OCI-LY7 (cell line): ENCODE results near the gene FNDC3A. TPM values are rescaled to one million over a fixed set of nuclear protein-coding genes. Genes with fewer than 3 reads are reported as not detected.

Experiments
- BruUV-seq: library from RNA; stranded (reverse); fragments of 400-500 nt; replicated peaks from 2 replicates; lab custom pipeline; 2021; lab: Mats Ljungman, UMichigan
- CTCF ChIA-PET: fragments of 300-600 bp; sonication (Branson Sonifier 250); formaldehyde crosslinking; loops from one replicate; lab custom pipeline; 2022; ENCODE audit warnings: antibody characterized with exemption; ENCODE audit not compliant: unreplicated experiment; lab: Charles Lee
- POLR2A ChIA-PET: fragments of 300-600 bp; sonication (Branson Sonifier 250); formaldehyde crosslinking; loops from one replicate; lab custom pipeline; 2022; ENCODE audit warnings: antibody characterized with exemption; lab: Charles Lee
- DNase-seq: peaks from one replicate; pipeline ENCODE4 v3.0.0-alpha.2; 2015; ENCODE audit warnings: low spot score
- H2AFZ ChIP-seq: fragments of 200-600 bp; sonication (generic), shearing (Covaris generic); 2 replicates; pipeline ENCODE4 v1.6.1; 2014; ENCODE audit warnings: mild to moderate bottlenecking, antibody characterized with exemption, low read length, moderate library complexity
- H3K27ac ChIP-seq: fragments of 200-600 bp; sonication (generic); 2 replicates; pipeline ENCODE4 v1.5.1; 2014; ENCODE audit warnings: mixed run types, low read depth, mild to moderate bottlenecking, moderate library complexity, low read length, inconsistent platforms; ENCODE audit not compliant: poor library complexity, severe bottlenecking
- H3K36me3 ChIP-seq: fragments of 200-600 bp; sonication (generic); 2 replicates; pipeline ENCODE4 v1.6.1; 2014; ENCODE audit warnings: mild to moderate bottlenecking, antibody characterized with exemption, low read length, moderate library complexity, mixed read lengths; ENCODE audit not compliant: insufficient read depth
- H3K4me1 ChIP-seq: fragments of 200-600 bp; sonication (generic); 2 replicates; pipeline ENCODE4 v1.5.1; 2014; ENCODE audit warnings: mild to moderate bottlenecking, low read length; ENCODE audit not compliant: insufficient read depth, poor library complexity, severe bottlenecking
- H3K4me2 ChIP-seq: fragments of 200-600 bp; sonication (generic); 2 replicates; pipeline ENCODE4 v1.6.1; 2014; ENCODE audit warnings: mild to moderate bottlenecking, low read length
- H3K4me3 ChIP-seq: fragments of 200-600 bp; sonication (generic); 2 replicates; pipeline ENCODE4 v1.5.1; 2014; ENCODE audit warnings: mild to moderate bottlenecking, low read depth, low read length; ENCODE audit not compliant: poor library complexity, severe bottlenecking
- H3K79me2 ChIP-seq: fragments of 200-600 bp; sonication (generic); 2 replicates; pipeline ENCODE4 v1.6.1; 2016; ENCODE audit warnings: low read depth, mild to moderate bottlenecking, low read length, moderate library complexity, mixed read lengths; ENCODE audit not compliant: insufficient read depth
- H3K9me2 ChIP-seq: fragments of 200-600 bp; sonication (generic); 2 replicates; pipeline ENCODE4 v1.6.1; 2016; ENCODE audit warnings: mild to moderate bottlenecking, low read length, mixed read lengths; ENCODE audit not compliant: insufficient read depth
- H3K9me3 ChIP-seq: fragments of 200-600 bp; sonication (generic); 2 replicates; pipeline ENCODE4 v1.6.1; 2014; ENCODE audit warnings: mild to moderate bottlenecking, mixed run types, low read length, mixed read lengths
- H4K20me1 ChIP-seq: fragments of 200-600 bp; sonication (generic); 2 replicates; pipeline ENCODE4 v1.6.1; 2014; ENCODE audit warnings: mild to moderate bottlenecking, antibody characterized with exemption, low read length, moderate library complexity, mixed read lengths; ENCODE audit not compliant: insufficient read depth
- EZH2phosphoT487 ChIP-seq: fragments of 200-600 bp; sonication (generic); IDR thresholded peaks from 2 replicates; pipeline ENCODE4 v1.6.1; 2018; ENCODE audit warnings: low read depth, borderline replicate concordance, mild to moderate bottlenecking, mixed run types, antibody characterized with exemption, low read length, moderate library complexity, mixed read lengths
- intact Hi-C: fragments of 100-400 bp; cut with micrococcal nuclease; formaldehyde crosslinking; loops from one replicate; pipeline ENCODE4 v1.10.0; 2022; ENCODE audit not compliant: unreplicated experiment
- total RNA-seq, 2 experiments: library from RNA; depleted of rRNA in 1 of 2; stranded (reverse); fragments of >200 nt in 1 of 2; shearing (Covaris generic) in 1 of 2; gene quantifications; 2 replicates each; pipeline ENCODE4 v1.2.3, GENCODE V29; 2014 to 2022
- TF ChIP-seq, protein P1 (sequence below): fragments of 200-600 bp; sonication (generic); conservative IDR thresholded peaks from 2 replicates; pipeline ENCODE4 v1.5.1; 2014; ENCODE audit warnings: mild to moderate bottlenecking, antibody characterized with exemption, low read length, moderate library complexity, mixed read lengths

The FNDC3A gene
- total RNA-seq, 2 experiments from 2014 or later, result 38.7 to 59.6 TPM

DNA sequence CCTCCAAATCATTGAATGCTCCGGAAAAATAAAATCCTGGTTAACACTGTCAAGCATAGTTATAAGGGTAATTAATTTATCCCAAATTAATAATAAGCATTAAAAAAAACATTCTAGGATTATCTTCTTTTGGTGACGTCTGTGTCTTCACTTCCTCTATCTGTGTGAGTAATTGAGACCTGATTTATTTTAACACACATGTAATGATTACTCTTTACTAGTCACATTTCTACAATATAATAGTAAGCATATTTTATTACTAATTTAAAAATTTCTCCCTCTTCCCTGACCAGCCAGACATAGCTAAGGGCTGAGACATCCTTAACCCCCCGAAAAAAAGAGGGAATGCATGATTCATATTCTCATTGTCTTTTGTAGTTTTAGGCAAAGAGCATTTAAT is 2.3 kb downstream of the FNDC3A start:
- H3K79me2 ChIP-seq, result peaks cover 61% of the 10 kb centered on the region
- H3K9me3 ChIP-seq, result peaks cover 13% of the 10 kb centered on the region; the same call in 1 of the 2 replicates
- peaks cover 7% of the 10 kb centered on the region; the same call in 1 of the 2 replicates for H3K36me3 ChIP-seq
- H3K4me2 ChIP-seq, result peak overlapping the region; percentile 83
- no peaks in the 10 kb centered on the region for H3K9me2 ChIP-seq
- peak overlapping the region; percentile 91 for H3K27ac ChIP-seq
- peak overlapping the region; percentile 89 for H3K4me3 ChIP-seq
- ChIA-PET POLR2A (interaction anchor here (0.6 to 2.0 kb wide), 2 partner anchors 45 to 421 kb away, joined by 3 to 4 read pairs; no protein-coding TSS in a partner anchor), CTCF (no interaction called here)
- peak; percentile 16 for DNase-seq
- BruUV-seq, result no TSS peak
- H3K4me1 ChIP-seq, result peaks cover 52% of the 10 kb centered on the region
- intact Hi-C loops, result loop anchor here (2.0 to 10.0 kb wide), 6 partner anchors 134 to 673 kb away; partner anchors contain the start of genes CAB39L, RB1 and SETDB2
- no peaks in the 10 kb centered on the region for H4K20me1 ChIP-seq
- TF ChIP-seq, protein P1, sequence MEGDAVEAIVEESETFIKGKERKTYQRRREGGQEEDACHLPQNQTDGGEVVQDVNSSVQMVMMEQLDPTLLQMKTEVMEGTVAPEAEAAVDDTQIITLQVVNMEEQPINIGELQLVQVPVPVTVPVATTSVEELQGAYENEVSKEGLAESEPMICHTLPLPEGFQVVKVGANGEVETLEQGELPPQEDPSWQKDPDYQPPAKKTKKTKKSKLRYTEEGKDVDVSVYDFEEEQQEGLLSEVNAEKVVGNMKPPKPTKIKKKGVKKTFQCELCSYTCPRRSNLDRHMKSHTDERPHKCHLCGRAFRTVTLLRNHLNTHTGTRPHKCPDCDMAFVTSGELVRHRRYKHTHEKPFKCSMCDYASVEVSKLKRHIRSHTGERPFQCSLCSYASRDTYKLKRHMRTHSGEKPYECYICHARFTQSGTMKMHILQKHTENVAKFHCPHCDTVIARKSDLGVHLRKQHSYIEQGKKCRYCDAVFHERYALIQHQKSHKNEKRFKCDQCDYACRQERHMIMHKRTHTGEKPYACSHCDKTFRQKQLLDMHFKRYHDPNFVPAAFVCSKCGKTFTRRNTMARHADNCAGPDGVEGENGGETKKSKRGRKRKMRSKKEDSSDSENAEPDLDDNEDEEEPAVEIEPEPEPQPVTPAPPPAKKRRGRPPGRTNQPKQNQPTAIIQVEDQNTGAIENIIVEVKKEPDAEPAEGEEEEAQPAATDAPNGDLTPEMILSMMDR, result 0 out of 2 replicates have a peak, but pooled peaks have one; percentile 1
- no peak for TF ChIP-seq EZH2phosphoT487
- H2AFZ ChIP-seq, result no peak overlapping the region

DNA sequence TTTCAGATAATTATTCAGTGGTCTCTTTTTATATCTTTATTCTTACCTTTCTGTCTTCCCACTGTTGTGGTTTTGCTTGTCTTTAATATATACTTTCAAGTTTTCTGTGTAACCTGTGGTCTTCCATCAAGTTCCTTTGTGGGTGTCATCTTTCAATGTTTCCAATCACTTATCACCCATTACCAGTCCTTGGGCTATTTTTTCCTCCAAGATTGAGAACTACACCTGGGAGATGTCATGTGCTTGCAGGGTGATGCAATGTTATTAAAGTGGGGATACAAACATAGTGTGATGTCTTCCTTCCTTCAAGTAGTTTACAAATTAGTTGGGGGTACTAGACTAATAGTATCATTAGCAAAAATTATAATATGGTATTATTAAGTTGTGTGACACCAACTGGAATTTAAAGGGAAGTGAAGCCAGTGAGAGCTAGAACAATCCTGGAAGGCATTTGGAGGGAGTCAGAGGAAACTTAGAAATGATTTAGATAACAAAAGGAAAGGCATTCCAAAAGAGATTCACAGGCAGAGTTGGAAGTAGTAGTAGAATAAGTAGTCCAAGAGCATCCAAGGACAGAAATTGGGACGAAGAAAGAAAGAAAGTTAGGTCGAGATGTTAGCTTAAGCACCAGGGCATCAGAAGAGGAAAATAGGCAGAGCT is 3.4 kb downstream of the FNDC3A start:
- Histone ChIP-seq H3K9me3 (peaks cover 6% of the 10 kb centered on the region; the same call in 1 of the 2 replicates), H3K4me1 (peaks cover 52% of the 10 kb centered on the region), H3K27ac (peak overlapping the region; percentile 91), H2AFZ (no peak overlapping the region), H3K36me3 (peaks cover 13% of the 10 kb centered on the region; the same call in 1 of the 2 replicates), H3K79me2 (peaks cover 72% of the 10 kb centered on the region), H3K4me2 (peak overlapping the region; percentile 83), H4K20me1 (no peaks in the 10 kb centered on the region), H3K4me3 (peak overlapping the region; percentile 89), H3K9me2 (no peaks in the 10 kb centered on the region)
- POLR2A ChIA-PET, result interaction anchor here (0.6 to 2.3 kb wide), 7 partner anchors 9 to 393 kb away, joined by 3 to 8 read pairs (median 4); no protein-coding TSS in a partner anchor
- intact Hi-C loops, result loop anchor here (5.0 to 10.0 kb wide), 4 partner anchors 133 to 674 kb away; partner anchors contain the start of gene RB1
- DNase-seq, result peak; percentile 66
- no TSS peak for BruUV-seq
- TF ChIP-seq, protein P1, result no peak
- no peak for TF ChIP-seq EZH2phosphoT487
- CTCF ChIA-PET, result no interaction called here
